ENCODE data around the gene AGFG1.

DNA sequence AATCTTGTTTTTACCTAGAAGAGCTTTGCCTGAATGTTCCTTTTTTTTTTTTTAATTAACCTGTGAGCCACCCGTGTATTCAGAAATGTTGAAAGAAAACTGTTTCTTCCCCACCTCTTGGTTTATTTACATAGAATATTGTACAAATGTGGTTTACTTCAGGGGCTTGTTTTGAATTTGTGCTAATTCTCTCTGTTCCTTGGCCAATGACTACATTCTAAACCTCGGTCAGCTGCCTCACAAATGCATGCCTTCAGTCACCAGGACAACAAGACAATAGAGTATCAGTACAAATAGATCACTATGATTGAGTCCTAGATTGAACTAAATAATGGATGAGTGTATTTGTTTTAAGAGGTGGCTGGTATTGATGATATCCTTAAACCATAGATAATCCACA lies 36.0 kb downstream of the AGFG1 start:
- TF ChIP-seq GATA2 (IDR thresholded peaks at IDR 0.05; ENCODE audit: low read depth, low read length) (no peak), GATA3 (IDR thresholded peaks at IDR 0.05; ENCODE audit: low read depth, low read length) (no peak)

Data from SH-SY5Y (cell line).